Astrocyte of the hippocampus (primary cell): ENCODE results near the gene SLC25A23.

Experiments
- DNase-seq: peaks from one replicate; pipeline ENCODE4 v3.0.0; 2011; ENCODE audit warnings: low read depth, low spot score

The SLC25A23 gene

GRCh38 chr19:6481541-6482342, 22.1 kb upstream of the SLC25A23 start, which contains the start of gene DENND1C:
DENND1C (minus strand) TSS chr19:6481787; CDS start chr19:6481695, 92 bp downstream.
- DNase-seq, result no peak

- no peak for DNase-seq
Observed at GRCh38 chr19:6480848-6481415, 21.3 kb upstream of the SLC25A23 start.

- DNase-seq, result no peak
Observed at GRCh38 chr19:6479836-6480398, 20.3 kb upstream of the SLC25A23 start.

- DNase-seq, result no peak
Observed at GRCh38 chr19:6478815-6479214, 19.2 kb upstream of the SLC25A23 start.

GRCh38 chr19:6476896-6477431, 17.4 kb upstream of the SLC25A23 start:
- DNase-seq, result no peak

GRCh38 chr19:6476155-6476895, 16.7 kb upstream of the SLC25A23 start:
- DNase-seq, result peak; percentile 49

GRCh38 chr19:6475321-6476108, 15.9 kb upstream of the SLC25A23 start:
- DNase-seq, result no peak

- no peak for DNase-seq
Observed at GRCh38 chr19:6473647-6474046, 14.1 kb upstream of the SLC25A23 start.

- no peak for DNase-seq
Observed at GRCh38 chr19:6472713-6473112, 13.1 kb upstream of the SLC25A23 start.

- no peak for DNase-seq
Observed at GRCh38 chr19:6471076-6471475, 11.5 kb upstream of the SLC25A23 start.

GRCh38 chr19:6470173-6470572, 10.6 kb upstream of the SLC25A23 start:
- DNase-seq, result no peak

GRCh38 chr19:6467384-6467783, 7.8 kb upstream of the SLC25A23 start:
- no peak for DNase-seq

GRCh38 chr19:6466526-6467248, 7.1 kb upstream of the SLC25A23 start:
- DNase-seq, result no peak

GRCh38 chr19:6465663-6466062, 6.1 kb upstream of the SLC25A23 start:
- DNase-seq, result no peak

GRCh38 chr19:6465006-6465405, 5.4 kb upstream of the SLC25A23 start:
- DNase-seq, result no peak

- DNase-seq, result no peak
Observed at GRCh38 chr19:6464070-6464873, 4.7 kb upstream of the SLC25A23 start, which contains the start of gene CRB3. CRB3 (plus strand) TSS chr19:6464271; CDS start chr19:6464702, 431 bp downstream.

- DNase-seq, result peak; percentile 99
Observed at GRCh38 chr19:6460099-6460884, 700 bp upstream of the SLC25A23 start.

- DNase-seq, result peak; percentile 19
Observed at GRCh38 chr19:6458695-6459261, 814 bp downstream of the SLC25A23 start.
